ENCODE results near the gene KDM3B. TPM values are rescaled to one million over a fixed set of nuclear protein-coding genes. Genes with fewer than 3 reads are reported as not detected.
A peak's percentile ranks its signal among the peaks of the same experiment; 100 is the strongest.

The KDM3B gene
- total RNA-seq, 2 experiments from 2014 or later, result 57.4 to 60.5 TPM

GRCh38 chr5:138438003-138438723 is 85.7 kb downstream of the KDM3B start:
- Mint-ChIP-seq H3K36me3 (peaks cover 6% of the 10 kb centered on the region), H3K4me3 (peak overlapping the region; percentile 71), H3K9me3 (ENCODE audit: low read depth) (no peaks in the 10 kb centered on the region), H3K27ac (no peak overlapping the region), H3K4me1 (peaks cover 13% of the 10 kb centered on the region), H3K27me3 (peaks cover 7% of the 10 kb centered on the region)
- DNase-seq, result no peak
- ATAC-seq, result no peak
- CTCF ChIA-PET, result interaction anchor here (1.1 to 5.7 kb wide), 7 partner anchors 10 to 259 kb away, joined by 3 to 37 read pairs (median 3); partner anchors contain the start of genes KDM3B and KIF20A

DNA sequence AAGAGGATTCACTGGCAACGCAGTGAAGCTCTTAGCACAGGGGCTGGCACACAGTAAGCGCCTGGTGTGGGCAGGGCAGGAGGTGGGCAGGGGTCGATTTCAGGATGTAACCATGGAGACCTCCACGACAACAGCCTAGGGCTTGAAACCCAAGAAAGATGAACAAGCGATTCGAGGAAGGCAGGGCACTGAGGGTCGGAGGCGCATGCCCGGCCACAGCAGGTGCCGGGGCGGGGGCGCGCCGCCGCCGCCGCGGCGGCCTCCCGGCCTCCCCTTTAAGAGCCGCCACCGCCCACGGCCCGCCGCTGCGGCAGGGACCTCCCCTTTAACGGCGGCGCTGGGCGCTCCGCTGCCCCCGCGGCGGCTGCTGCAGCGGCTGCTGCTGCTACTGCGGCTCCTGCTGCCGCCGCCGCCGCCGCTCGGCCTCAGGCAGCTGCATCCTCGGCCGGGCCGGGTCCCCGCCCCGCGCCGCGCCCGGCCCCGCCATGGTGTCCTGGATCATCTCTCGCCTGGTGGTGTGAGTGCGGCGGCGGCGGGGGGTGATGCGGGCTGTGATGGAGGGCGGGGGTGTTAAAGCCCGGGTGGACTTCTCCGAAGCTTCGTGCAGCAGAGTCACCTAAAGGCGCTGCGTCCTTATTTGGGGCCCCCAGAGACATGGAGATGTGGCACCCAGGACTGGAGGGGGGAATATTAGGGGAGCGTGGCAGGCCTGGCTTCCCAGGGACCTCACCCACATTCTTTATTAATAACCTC is 86.4 kb downstream of the KDM3B start, which contains the start of gene REEP2:
Gene REEP2, plus strand, starts transcription at position 334 of the 753 bp plus-strand sequence. Its CDS starts 152 bp downstream, at position 486.
- Mint-ChIP-seq H3K27me3 (peaks cover 7% of the 10 kb centered on the region), H3K4me3 (peak within 1 kb of the TSS; percentile 71), H3K36me3 (peaks cover 6% of the 10 kb centered on the region), H3K4me1 (peaks cover 13% of the 10 kb centered on the region), H3K9me3 (ENCODE audit: low read depth) (no peaks in the 10 kb centered on the region), H3K27ac (no peak within 1 kb of the TSS)
- peak; percentile 91 for ATAC-seq
- CTCF ChIA-PET, result interaction anchor here (1.1 to 5.7 kb wide), 7 partner anchors 10 to 260 kb away, joined by 3 to 37 read pairs (median 3); partner anchors contain the start of genes KDM3B and KIF20A
- DNase-seq, result peak; percentile 65

- H3K27ac Mint-ChIP-seq, result no peak overlapping the region
- peaks cover 4% of the 10 kb centered on the region for H3K36me3 Mint-ChIP-seq
- H3K9me3 Mint-ChIP-seq (ENCODE audit: low read depth), result no peaks in the 10 kb centered on the region
- no peak for DNase-seq
- peaks cover 7% of the 10 kb centered on the region for H3K27me3 Mint-ChIP-seq
- H3K4me1 Mint-ChIP-seq, result peaks cover 13% of the 10 kb centered on the region
- peak overlapping the region; percentile 67 for H3K4me3 Mint-ChIP-seq
- ATAC-seq, result peak; percentile 2
- CTCF ChIA-PET, result interaction anchor here (5.7 kb wide), 1 partner anchor 9 kb away, joined by 37 read pairs; no protein-coding TSS in a partner anchor
These were observed 87.1 kb downstream of the KDM3B start for GRCh38 chr5:138439477-138440158.

- ATAC-seq (no peak), DNase-seq (no peak)
- no peaks in the 10 kb centered on the region for H3K9me3 Mint-ChIP-seq (ENCODE audit: low read depth)
- H3K36me3 Mint-ChIP-seq, result peaks cover 4% of the 10 kb centered on the region
- no peak overlapping the region for H3K27ac Mint-ChIP-seq
- peak overlapping the region; percentile 35 for H3K4me3 Mint-ChIP-seq
- CTCF ChIA-PET, result interaction anchor here (5.7 kb wide), 1 partner anchor 8 kb away, joined by 37 read pairs; no protein-coding TSS in a partner anchor
- peaks cover 7% of the 10 kb centered on the region for H3K27me3 Mint-ChIP-seq
- peaks cover 13% of the 10 kb centered on the region for H3K4me1 Mint-ChIP-seq
These were observed 87.9 kb downstream of the KDM3B start for GRCh38 chr5:138440159-138441073.

DNA sequence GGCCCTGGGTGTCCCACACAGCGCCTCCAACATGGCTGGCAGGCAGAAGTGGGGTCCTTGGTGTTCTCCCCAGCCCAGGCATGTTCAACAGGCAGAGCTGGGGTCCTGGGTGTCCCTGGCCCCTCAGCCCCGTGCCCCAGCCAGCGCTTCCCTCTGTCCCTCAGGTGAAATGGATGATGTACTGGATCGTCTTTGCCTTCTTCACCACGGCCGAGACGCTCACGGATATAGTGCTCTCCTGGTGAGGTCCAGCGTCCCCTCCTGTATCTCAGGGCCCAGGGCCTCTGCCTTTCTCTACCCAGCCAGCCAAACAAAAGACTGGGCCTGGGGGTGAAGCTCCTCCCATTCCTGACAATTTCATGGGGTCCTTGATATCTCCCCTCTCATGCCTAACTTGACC is 88.7 kb downstream of the KDM3B start:
- Mint-ChIP-seq H3K36me3 (no peaks in the 10 kb centered on the region), H3K27ac (no peak overlapping the region), H3K9me3 (ENCODE audit: low read depth) (no peaks in the 10 kb centered on the region), H3K4me1 (peaks cover 13% of the 10 kb centered on the region), H3K27me3 (peaks cover 7% of the 10 kb centered on the region), H3K4me3 (no peak overlapping the region)
- ATAC-seq (no peak), DNase-seq (no peak)
- CTCF ChIA-PET, result interaction anchor here (1.0 to 5.7 kb wide), 2 partner anchors 7 to 63 kb away, joined by 3 to 37 read pairs; no protein-coding TSS in a partner anchor

DNA sequence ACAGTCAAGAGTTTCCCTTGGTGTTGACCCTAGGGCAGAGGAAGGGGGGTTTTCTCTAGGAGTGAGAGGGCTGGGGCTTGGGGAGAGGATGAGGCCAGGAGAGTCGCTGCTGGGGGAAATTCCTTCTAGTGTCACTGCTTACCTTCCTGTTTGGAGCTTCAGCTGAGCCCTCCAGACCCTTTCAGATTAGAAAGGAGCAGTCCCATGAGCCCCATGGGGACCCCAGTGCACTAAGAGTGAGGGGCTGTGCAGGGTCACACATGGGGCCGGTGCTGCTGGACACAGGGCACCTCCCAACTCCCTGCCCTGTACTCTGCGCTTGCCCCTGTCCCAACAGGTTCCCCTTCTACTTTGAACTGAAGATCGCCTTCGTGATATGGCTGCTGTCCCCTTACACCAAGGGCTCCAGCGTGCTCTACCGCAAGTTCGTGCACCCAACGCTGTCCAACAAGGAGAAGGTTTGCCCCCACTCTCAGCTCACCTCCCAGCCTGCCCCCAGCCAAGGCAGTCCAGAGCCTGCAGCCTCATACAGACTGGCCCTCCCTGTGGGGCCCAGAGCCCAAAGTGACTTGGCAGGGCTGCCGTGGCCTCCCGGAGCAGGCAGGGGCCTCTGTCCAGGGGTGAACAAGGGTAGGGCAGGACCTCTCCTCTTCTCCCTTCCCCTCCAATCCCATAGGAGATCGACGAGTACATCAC is 91.7 kb downstream of the KDM3B start:
- H3K9me3 Mint-ChIP-seq (ENCODE audit: low read depth), result no peaks in the 10 kb centered on the region
- CTCF ChIA-PET, result interaction anchor here (1.5 kb wide), 1 partner anchor 12 kb away, joined by 4 read pairs; no protein-coding TSS in a partner anchor
- DNase-seq (no peak), ATAC-seq (no peak)
- peaks cover 2% of the 10 kb centered on the region for H3K27me3 Mint-ChIP-seq
- H3K4me3 Mint-ChIP-seq, result no peak overlapping the region
- no peaks in the 10 kb centered on the region for H3K36me3 Mint-ChIP-seq
- no peak overlapping the region for H3K27ac Mint-ChIP-seq
- peaks cover 6% of the 10 kb centered on the region for H3K4me1 Mint-ChIP-seq

DNA sequence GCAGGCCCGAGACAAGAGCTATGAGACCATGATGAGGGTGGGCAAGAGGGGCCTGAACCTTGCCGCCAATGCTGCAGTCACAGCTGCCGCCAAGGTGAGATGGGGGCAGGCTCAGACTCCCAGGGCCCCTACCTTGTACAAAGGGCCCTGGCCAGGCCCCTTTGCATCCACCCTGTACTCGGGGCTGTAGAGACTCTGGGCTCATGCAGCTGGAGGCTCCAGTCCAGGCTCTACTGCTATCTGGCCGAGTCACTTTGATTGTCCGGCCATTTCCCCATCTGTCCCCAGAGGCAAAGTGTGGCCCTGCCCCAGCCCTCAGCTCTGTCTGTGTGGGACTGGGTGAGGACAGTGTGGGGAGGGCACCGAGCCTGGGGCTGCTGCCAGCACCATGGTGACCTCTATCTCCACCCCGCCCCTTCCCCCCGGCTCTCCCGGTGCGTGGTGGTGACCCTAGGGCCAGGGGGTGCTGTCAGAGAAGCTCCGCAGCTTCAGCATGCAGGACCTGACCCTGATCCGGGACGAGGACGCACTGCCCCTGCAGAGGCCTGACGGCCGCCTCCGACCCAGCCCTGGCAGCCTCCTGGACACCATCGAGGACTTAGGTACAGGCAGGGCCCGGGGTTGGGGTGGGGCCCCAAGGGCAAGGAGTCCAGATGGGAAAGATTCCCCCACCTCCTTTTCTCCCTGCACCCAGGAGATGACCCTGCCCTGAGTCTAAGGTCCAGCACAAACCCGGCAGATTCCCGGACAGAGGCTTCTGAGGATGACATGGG is 92.5 kb downstream of the KDM3B start:
- H3K36me3 Mint-ChIP-seq, result no peaks in the 10 kb centered on the region
- CTCF ChIA-PET, result interaction anchor here (1.5 kb wide), 1 partner anchor 11 kb away, joined by 4 read pairs; no protein-coding TSS in a partner anchor
- ATAC-seq, result no peak
- no peaks in the 10 kb centered on the region for H3K9me3 Mint-ChIP-seq (ENCODE audit: low read depth)
- no peak for DNase-seq
- H3K27ac Mint-ChIP-seq, result no peak overlapping the region
- H3K4me3 Mint-ChIP-seq, result no peak overlapping the region
- H3K4me1 Mint-ChIP-seq, result peaks cover 3% of the 10 kb centered on the region
- H3K27me3 Mint-ChIP-seq, result peaks cover 2% of the 10 kb centered on the region

GRCh38 chr5:138445547-138446271 is 93.2 kb downstream of the KDM3B start:
- no peak for DNase-seq
- CTCF ChIA-PET, result interaction anchor here (0.9 kb wide), 1 partner anchor 58 kb away, joined by 3 read pairs; no protein-coding TSS in a partner anchor
- Mint-ChIP-seq H3K9me3 (ENCODE audit: low read depth) (no peaks in the 10 kb centered on the region), H3K4me1 (peaks cover 4% of the 10 kb centered on the region), H3K36me3 (no peaks in the 10 kb centered on the region), H3K27me3 (peaks cover 2% of the 10 kb centered on the region), H3K27ac (no peak overlapping the region), H3K4me3 (no peak overlapping the region)
- ATAC-seq, result no peak

GRCh38 chr5:138448070-138448469 is 95.6 kb downstream of the KDM3B start:
- peaks cover 2% of the 10 kb centered on the region for H3K27me3 Mint-ChIP-seq
- no peak overlapping the region for H3K27ac Mint-ChIP-seq
- DNase-seq (no peak), ATAC-seq (no peak)
- no peaks in the 10 kb centered on the region for H3K9me3 Mint-ChIP-seq (ENCODE audit: low read depth)
- H3K4me1 Mint-ChIP-seq, result peaks cover 4% of the 10 kb centered on the region
- no peaks in the 10 kb centered on the region for H3K36me3 Mint-ChIP-seq
- CTCF ChIA-PET, result interaction anchor here (1.5 to 6.2 kb wide), 6 partner anchors 9 to 121 kb away, joined by 4 to 100 read pairs (median 26); partner anchors contain the start of genes EGR1, KDM3B and REEP2
- no peak overlapping the region for H3K4me3 Mint-ChIP-seq

- CTCF ChIA-PET, result interaction anchor here (0.6 to 6.2 kb wide), 18 partner anchors 10 to 265 kb away, joined by 3 to 100 read pairs (median 4); partner anchors contain the start of genes CDC25C, EGR1, ETF1 and KDM3B
- ATAC-seq (no peak), DNase-seq (no peak)
- Mint-ChIP-seq H3K9me3 (ENCODE audit: low read depth) (no peaks in the 10 kb centered on the region), H3K27me3 (peaks cover 2% of the 10 kb centered on the region), H3K4me1 (peaks cover 4% of the 10 kb centered on the region), H3K4me3 (no peak overlapping the region), H3K27ac (no peak overlapping the region), H3K36me3 (no peaks in the 10 kb centered on the region)
These were observed 96.3 kb downstream of the KDM3B start for GRCh38 chr5:138448481-138449398.

All from activated CD8-positive, alpha-beta memory T cell treated with anti-CD3 and anti-CD28 coated beads, Interleukin-2, amount 10 ng/mL, durations not matched to agents 7 days and 5 days (primary cell).